ENCODE results near the gene DNMBP.

DNA sequence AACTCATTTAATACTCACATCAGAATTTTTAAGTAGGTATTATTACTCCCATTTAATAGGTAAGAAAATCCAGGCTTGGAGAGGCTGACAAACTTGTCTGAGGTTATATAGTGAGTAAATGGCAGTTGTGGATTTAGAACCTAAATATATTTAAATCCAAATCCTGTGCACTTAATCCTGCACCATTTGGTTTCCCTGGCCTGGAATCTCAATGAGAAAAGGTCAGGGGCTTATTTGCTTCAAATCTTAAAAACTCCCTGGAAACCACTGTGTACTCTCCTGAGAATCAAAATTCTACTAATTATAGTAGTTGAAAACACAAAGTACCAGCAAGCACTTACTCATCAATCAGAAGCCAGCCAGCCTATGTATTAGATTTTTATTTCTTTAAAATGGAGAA lies 97.7 kb downstream of the DNMBP start:
- TF ChIP-seq, protein P1, sequence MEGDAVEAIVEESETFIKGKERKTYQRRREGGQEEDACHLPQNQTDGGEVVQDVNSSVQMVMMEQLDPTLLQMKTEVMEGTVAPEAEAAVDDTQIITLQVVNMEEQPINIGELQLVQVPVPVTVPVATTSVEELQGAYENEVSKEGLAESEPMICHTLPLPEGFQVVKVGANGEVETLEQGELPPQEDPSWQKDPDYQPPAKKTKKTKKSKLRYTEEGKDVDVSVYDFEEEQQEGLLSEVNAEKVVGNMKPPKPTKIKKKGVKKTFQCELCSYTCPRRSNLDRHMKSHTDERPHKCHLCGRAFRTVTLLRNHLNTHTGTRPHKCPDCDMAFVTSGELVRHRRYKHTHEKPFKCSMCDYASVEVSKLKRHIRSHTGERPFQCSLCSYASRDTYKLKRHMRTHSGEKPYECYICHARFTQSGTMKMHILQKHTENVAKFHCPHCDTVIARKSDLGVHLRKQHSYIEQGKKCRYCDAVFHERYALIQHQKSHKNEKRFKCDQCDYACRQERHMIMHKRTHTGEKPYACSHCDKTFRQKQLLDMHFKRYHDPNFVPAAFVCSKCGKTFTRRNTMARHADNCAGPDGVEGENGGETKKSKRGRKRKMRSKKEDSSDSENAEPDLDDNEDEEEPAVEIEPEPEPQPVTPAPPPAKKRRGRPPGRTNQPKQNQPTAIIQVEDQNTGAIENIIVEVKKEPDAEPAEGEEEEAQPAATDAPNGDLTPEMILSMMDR (conservative IDR thresholded peaks at IDR 0.05) = no peak
- TF ChIP-seq ZFX (IDR thresholded peaks at IDR 0.05) = no peak
